GM18520 (cell line): Measurements from ENCODE around the gene IGSF3.
"Not testable (repeated sequence)": the region's sequence is repeated elsewhere in the genome, so short reads cannot be mapped to it uniquely, and the experiment has no call there.

Experiments used
- ATAC-seq: cut with Tn5 transposase; IDR thresholded peaks from one replicate; pipeline ENCODE4 v1.9.1; 2021; ENCODE audit not compliant: unreplicated experiment

The IGSF3 gene

DNA sequence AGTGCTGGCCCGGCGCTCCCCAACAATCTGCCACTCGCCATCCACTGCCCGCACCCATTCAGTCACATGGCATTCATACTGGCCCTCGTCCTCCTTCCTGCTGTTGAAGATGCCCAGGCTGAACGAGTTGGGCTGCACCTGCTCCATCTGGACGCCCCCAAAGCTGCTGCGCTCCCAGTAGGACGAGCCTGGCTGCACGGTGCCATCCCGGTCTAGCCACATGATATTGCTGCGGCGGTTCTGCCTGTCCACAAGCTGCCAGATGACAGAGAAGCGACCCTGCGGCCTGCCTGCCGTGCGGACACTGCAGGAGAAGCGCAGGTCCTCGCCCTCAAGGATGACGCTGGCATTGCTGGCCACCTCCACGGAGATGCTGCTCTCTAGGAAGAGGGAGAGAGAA, 63.9 kb downstream of the IGSF3 start:
- ATAC-seq, result not testable (repeated sequence)

DNA sequence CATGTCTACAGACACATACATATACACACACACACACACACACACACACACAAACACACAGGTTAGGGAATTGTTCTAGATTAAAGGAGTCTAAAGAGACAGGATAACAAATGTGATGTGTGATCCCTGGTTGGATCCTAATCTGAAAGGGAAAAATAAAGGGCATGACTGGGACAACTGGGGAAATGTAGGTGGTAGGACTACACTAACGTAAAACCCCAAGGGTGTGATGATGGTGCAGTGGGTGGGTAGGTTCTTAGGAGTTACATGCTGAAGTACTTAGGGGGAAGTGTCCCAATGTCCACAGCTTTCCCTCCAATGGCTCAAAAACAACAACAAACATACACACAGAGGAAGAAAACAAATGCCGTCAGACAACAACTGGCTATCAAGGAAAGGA, 68.2 kb downstream of the IGSF3 start:
- ATAC-seq, result not testable (repeated sequence)

DNA sequence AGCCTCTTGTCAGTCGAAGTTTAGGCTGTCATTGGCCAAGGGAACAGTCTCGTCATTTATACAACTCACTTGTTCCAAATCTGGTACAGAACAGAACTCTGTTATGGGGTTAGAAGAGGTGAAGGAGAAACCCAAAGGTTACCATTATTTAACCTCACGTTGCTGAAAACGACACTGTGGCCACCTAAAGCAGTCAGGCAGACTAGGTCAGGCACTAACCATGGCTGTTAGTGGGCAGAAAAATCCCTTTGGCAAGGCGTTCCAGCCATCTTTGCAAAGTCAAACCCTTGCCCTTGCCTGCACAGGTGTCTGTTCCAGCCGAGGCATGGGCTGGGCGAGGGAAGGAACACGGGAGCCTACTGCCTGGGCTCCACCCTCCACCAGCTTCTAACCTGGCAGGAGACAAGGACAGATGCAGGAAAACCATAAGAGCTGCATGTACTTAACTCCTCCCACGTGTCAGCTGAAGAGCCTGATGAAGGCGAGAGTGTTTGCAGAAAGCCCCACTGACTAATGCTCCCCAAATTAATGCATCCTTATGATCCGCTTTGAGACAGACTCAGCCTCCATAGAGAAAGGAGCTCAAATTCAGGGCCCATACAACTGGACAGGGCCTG, 69.0 kb downstream of the IGSF3 start:
- not testable (repeated sequence) for ATAC-seq

DNA sequence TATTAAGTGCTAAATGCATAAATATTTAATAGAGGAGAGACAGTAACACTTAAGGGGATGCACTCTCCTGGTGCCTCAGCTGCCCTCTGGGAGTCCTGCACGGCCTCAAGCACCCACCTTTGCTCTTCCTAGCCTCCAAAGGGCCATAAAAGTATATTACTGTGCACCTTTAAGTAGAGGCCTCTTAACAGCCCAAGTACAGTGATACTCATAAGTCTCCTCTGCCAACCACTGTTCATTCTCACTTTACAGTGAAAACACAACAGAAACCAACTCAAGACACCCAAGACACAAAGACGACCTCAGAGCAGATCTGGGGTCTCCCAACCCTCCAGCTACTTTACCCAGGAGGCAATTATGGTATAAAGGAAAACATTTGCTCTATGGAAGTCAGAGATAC, 70.1 kb downstream of the IGSF3 start:
- ATAC-seq, result peak; percentile 71

DNA sequence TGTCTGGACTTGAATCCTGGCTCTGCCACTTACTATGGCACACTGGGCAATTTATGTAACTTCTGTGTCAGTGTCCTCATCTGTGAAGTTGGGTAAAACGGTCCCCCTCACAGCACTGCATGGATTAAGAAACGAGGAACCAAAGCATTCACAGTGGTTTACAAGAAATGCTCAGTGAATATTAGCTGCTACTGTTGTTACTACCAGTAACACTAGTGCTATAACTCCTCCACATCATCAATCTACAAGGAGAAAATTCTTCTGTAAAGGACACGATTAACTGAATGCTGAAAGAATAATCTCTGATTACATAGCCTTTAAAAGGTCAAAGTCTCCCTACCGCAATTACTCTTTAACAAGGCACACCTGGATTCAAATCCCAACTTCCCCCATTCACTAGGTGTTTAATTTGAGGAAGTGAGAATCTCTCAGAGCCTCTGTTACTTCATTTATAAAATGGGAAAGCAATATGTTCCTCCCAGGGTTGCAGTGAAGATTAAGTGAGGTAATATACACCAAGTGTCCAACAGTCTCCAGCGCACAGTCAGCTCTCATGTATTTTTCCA, 70.7 kb downstream of the IGSF3 start:
- not testable (repeated sequence) for ATAC-seq

DNA sequence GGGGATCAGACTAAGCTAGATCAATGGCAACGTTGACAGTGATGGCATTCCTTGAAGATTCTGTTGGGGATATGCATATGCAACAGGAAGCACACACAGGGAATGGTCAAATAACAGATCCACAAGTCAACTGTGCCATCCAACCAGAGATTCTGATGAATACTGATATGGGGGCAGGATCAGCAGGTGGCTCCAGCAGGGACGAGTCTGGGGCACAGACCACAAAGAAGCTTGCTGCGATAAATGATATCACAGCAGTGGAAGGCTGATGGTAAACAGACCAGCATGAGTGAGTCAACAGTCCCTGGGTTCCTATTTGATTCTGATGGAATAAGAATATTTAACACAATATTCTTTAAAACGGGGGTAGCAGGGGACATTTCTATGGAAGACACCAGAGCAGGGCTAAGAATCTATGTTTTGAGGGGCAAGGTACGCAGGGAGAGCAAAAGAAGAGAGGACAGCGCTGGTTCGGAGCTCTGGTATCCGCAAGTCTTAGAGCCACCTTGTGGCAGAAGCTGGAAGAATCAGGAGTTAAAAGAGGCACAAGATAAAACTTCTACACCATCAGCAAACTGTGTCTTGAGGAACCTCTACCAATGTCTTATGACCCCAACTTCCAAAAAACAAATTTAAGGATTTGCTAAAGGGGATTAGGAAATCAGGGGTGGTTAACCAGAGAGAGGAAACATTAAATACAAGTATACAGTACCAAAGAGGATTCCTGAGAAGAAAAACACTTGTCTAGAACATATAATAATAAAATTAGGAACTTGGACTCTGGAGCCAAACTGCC, 71.4 kb downstream of the IGSF3 start:
- ATAC-seq, result not testable (repeated sequence)

DNA sequence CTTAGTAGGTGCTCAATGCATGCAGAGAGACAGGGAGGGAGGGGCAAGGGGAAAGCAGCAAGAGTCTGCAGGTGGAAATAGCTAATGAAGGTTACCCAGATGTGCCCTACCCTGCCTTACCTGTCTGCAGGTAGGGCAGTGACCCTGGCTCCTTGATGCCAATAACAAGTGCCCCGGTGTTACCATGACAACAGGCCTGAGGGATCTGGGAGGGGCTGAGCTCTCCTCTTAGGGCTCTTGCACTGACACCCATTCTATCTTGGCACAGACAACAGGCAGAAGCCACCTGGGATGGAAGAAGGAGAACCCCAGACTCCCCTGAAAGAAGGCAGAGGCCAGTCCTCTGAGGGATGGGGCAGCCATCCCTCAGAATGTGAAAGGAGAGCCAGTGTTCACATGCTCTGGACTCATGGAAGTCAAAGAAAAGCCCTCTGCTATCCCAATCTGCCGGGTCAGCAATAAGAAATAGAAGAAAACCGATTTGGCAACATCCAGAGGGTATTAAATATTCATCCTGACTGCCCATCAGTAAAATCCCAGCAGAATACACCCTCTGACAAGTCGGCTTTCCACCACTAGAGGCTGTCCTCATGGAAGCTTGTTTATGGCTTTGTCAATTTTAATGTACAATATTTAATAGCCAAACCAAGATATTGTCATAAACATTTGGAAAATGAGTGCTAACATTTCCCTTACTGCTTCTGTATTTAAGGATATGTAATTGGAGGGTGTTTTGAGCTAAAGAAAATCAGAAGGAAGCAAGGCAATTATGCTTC, 72.3 kb downstream of the IGSF3 start:
- ATAC-seq, result not testable (repeated sequence)

DNA sequence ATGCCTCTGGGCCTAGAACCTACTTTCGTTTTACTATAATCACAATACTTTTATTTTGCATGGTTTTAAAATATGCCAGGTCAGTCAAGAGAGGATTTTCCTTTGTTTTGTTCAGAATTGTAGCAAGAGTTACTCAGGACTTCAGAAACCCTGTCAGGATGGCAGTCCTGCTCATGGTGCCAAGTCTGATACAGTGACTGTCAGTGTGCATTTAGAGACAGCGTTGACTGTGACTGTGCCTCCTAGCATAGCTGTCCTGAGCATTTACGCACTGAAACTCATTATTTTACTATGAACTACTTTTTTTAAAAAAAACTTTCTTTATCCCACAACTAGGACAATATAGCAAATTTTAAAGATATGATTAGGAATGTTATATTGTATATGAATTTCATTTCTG, 73.6 kb downstream of the IGSF3 start:
- ATAC-seq, result not testable (repeated sequence)

DNA sequence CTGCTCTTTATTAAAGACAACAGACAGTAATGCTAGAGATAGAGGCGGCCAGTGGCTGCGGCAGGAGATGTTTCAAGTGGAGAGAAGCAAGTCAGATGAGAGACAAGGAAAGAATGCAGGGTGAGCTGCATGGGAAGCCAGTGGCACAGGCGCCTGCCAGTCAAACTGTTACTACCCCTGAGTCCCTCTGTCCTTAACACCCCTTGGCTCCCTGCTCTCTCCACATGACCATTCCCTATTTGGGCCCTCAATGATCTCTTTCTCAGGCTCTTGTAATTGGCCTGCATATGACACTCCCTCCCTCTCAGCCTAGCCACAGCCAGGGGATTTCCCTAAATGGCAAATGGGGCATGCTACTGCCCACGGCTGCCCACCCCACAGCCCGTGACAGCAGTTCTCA, 74.1 kb downstream of the IGSF3 start:
- not testable (repeated sequence) for ATAC-seq

DNA sequence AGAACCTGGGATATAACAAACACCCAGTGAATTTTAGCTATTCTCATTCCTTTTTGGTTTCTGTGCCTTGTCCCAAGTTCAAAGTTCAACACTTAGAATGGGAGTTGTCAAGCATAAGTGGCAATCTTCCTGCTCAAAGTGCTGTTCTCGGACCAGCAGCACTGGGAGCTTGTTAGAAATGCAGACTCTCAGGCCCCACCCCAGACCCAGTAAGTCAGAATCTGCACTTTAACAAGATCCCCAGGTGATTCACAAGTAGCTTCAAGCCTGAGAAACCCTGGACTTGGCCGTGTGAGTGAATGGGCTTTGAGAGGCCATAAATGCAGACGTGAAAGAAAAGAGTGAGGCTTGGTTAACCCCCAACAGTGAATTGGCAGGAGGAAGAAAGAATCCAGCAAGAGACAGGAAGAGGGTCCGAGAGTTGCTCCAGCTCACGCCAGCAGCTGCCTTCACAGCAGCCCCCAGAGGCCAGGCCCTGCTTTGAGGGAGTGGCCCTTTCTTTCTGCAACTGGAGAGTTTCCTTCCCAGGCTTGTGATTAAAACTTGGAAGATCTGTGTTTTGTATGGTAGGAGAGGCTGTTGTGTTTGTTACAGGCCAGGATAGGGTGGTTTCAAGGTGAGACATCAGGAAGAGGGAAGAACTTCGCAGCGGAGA, 75.5 kb downstream of the IGSF3 start:
- ATAC-seq, result not testable (repeated sequence)

DNA sequence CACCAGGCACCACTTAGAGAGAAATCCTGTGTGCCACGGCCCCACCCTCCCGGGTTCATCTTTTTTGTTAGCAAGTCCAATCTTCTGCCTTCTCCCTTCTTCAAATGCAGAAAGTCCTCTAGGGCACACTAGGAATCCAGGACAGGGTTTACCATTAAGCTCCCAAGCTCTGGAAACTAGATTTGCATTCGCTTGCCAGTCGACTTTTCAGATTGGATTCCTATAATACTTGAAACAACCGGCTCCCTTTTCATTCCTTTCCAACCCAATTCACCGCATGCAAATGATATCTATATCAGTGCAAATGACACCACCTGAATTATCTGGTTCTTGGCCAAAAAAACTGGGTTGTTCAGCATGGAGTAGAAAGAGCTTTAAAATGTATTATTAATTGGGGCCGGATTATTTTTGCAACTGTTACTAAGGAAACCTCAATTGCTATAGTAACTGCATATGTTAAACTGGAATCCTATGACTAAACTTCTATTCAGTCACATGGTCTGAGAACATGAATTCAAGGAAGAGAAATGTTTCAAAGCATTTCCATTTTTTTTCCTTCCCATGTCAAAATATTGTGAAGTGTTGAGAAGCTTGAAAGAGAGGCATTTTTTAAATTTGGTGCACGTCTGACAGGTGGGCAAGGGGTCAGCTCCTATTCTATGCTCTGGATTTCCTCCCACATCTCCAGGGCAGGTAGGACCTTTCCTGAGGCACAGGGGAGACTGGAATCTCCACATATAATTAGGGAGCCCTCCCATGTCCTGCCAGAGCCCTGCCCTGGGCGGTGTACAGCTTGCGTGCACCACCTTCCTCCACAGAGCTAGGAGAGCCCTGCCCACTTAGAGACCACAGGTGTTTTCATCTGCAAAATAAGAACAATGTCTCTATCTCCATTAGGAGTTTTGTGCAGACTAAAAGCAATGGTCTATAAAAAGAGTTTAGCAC, 76.3 kb downstream of the IGSF3 start:
- ATAC-seq, result not testable (repeated sequence)

DNA sequence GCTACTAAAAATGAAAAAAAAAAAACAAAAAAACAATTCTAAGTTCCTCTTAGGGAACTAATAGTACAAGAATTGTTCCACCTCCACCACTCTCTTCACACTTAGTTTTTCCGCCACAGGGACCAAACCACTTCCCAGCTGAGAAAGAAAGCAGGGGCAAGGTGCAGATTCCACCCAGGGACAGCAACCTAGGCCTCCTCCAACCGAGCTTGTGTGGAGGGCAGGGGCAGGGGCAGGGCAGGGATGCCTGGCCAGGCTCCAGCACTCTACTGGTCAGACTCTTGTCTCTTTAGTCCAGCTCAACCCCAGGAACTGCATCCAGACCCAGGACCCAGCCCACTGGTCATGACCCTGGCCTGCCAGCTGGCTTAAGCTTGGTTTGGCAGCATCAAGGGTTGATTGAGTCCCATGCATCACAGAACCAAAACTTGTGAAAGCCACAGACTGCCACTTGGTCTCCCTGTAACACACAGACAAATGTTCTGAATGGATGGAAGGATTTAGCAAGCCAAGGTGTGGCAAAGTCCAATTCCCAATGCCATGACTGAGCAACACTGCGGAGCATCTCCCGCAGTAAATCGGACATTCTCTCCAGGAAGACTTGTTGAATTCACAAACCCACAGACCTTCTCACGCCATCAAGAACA, 77.1 kb downstream of the IGSF3 start:
- ATAC-seq, result not testable (repeated sequence)

DNA sequence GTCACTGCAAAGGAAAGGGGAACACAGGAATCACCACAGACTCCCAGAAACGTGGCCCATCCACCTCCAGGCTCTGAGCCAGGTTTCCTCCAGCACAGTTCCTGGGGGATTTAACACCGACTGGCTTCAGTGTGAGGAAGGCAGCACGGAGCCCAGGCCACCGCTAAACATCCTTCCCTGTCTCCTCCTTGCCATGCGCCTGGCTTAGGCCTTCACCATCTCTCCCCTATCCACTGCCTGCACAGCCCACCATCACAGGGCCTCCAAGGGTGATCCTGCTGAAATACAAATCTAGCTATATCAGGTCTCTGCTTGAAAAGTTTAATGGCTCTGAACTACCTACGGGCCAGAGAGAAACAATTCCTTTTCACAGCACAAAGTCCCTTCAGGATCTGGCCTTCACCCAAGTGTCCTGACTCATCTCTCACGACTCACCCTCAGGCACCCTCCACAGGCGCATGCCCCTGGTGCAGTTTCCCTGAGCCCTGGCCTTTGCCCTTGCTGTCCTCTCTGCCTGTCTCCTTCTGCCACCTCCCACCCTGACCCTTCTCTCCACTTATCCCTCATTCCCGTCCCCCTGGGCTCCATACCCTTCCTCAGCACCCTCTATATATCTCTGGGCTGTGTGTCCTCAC, 78.3 kb downstream of the IGSF3 start:
- ATAC-seq, result not testable (repeated sequence)

DNA sequence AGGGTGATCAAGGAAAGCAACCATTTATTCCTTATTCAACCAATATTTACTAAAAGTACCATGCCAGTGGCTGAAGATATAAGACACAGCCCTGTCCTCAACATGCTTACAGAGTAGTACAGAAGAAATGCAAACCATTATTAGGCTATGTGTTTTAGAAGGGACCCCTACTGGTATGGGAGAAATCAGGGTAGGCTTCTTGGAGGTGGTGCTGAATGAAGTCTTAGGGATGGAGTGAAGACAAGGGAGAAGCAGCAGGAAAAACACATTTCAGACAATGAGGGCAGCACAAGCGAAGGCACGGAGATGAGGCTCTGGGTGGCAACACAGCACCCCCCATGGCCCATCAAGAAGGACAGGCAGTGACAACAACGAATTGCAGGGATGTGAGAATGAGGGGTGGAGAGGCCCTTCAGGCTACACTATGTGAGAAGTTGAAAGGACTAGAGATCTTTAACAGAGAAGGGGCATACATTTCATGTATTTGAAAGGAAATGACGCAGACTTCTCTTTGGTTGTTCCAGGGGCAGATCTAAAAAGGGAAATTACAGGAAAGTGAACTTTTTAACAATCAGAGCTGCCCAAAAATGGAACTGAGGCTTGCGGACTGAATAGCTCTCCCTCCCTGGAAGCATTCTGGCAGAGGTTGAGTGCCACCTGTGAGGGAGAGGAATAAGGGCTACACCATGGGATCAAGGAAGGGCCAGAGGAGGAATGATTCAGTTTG, 79.9 kb downstream of the IGSF3 start:
- no peak for ATAC-seq

DNA sequence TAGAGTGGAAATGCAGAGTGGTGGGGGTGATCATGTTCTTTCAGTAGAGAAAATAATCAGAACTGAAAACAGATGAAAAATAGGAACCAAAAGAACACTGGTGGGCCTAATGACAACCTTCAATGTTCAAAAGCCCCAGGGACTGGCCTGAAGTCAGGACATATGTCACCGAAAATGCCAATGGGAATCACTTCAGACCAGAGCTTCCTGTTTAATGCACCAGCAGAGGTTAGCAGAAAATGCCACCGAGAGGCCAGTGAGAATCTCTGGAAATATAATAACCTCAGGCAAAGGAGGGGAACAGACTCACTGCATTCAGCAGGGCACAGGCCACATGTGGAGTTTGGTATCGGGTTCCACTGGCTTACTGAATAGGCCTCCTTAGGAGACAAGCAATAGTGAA, 80.8 kb downstream of the IGSF3 start:
- no peak for ATAC-seq

DNA sequence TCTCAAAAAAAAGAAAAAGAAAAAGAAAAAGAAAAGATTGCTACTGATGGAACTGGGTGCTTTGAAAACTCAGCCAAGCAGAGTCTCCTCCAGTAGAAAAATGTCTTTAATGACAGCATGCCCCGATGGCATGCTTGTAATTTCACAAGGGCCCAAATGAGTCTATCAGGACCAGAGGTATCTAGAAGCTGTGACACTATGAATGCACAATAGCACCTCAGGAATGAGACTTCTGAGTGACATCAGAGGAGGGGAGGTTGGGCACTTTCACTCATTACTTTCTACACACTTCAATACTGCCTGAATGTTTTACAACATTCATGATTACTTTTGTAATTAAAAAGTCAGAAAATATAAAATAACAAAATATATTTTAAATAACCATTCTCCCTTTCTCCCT, 81.6 kb downstream of the IGSF3 start:
- ATAC-seq, result no peak

DNA sequence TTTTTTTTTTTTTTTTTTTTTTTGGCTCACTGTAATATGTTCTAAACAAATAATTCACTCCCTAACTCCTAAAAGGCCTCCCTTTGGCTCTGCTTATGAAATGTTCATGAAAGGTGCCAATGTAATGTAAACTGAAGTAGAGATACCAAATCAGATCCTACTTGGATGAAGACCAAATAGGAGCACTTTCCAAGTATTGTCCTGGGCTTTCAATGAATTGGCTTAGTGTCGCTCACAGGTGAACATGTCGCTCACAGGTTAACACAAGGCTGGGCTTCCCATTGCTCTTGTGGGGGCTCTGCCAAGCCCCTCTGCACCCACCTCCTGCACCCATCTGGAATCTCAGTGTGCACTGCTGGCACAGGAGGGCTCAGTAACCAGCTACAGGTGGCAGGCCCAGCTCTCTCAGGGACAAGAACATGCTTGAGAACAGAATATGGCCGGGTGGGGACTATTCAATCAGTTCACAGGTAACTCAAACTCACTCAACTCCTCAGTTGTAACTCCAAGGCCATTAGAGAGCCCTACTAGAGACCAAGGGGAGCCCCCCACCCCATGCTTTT, 86.1 kb downstream of the IGSF3 start:
- no peak for ATAC-seq
